PC-3 (cell line): ENCODE results near the gene DCAF12.

Experiments
- EZH2 ChIP-seq: fragments of 300-600 bp; sonication (generic); IDR thresholded peaks from one replicate; pipeline ENCODE4 v1.6.1; 2017; ENCODE audit warnings: antibody characterized with exemption, mild to moderate bottlenecking, low read length; ENCODE audit not compliant: unreplicated experiment
- EZH2phosphoT487 ChIP-seq: fragments of 300-600 bp; sonication (generic); IDR thresholded peaks from 2 replicates; pipeline ENCODE4 v1.6.1; 2018; ENCODE audit warnings: mild to moderate bottlenecking, antibody characterized with exemption, low read length, borderline replicate concordance
- TF ChIP-seq, protein P1 (sequence below): fragments of 300-600 bp; sonication (generic); conservative IDR thresholded peaks from 2 replicates; pipeline ENCODE4 v1.5.1; 2017; ENCODE audit warnings: antibody characterized with exemption, low read depth, mild to moderate bottlenecking, low read length

DNA sequence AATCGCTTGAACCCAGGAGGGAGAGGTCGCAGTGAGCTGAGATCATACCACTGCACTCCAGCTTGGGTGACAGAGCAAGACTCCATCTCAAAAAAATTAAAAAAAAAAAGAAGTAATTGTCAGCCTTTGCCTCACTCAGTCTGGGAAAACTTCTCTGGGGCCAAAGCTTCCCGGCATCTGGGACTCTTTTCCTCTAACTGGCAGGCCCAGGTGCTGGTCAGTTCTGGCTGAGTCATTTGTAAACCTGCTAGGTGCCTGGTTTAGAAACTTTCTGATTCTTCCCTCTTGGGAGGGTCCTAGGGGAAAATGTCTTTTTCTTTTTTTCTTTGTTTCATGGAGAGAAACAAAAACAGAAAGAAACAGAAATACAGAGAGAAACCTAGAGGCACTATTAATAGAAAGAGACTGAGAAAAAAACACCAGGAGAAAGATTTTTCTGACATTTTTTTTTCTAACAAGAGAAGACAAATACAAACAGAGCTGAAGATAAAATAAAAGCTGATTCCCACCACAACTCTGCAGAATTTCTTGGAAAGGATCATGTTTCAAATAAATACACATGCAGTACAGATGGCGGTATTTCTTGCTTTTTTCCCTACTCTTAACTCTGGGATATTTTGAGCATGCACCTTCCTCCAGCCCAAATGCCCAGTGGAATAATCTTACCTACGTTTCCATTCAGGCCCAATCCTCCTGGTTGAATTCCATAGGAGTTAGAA lies 55.7 kb downstream of the DCAF12 start:
- TF ChIP-seq, protein P1, sequence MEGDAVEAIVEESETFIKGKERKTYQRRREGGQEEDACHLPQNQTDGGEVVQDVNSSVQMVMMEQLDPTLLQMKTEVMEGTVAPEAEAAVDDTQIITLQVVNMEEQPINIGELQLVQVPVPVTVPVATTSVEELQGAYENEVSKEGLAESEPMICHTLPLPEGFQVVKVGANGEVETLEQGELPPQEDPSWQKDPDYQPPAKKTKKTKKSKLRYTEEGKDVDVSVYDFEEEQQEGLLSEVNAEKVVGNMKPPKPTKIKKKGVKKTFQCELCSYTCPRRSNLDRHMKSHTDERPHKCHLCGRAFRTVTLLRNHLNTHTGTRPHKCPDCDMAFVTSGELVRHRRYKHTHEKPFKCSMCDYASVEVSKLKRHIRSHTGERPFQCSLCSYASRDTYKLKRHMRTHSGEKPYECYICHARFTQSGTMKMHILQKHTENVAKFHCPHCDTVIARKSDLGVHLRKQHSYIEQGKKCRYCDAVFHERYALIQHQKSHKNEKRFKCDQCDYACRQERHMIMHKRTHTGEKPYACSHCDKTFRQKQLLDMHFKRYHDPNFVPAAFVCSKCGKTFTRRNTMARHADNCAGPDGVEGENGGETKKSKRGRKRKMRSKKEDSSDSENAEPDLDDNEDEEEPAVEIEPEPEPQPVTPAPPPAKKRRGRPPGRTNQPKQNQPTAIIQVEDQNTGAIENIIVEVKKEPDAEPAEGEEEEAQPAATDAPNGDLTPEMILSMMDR = no peak
- TF ChIP-seq EZH2 (no peak), EZH2phosphoT487 (no peak)
